OCI-M1 (cell line): ENCODE results near the gene SVOPL.

Experiments used
- DNase-seq: peaks from one replicate; lab custom pipeline; 2025; lab: John Stamatoyannopoulos, UW

The SVOPL gene

DNA sequence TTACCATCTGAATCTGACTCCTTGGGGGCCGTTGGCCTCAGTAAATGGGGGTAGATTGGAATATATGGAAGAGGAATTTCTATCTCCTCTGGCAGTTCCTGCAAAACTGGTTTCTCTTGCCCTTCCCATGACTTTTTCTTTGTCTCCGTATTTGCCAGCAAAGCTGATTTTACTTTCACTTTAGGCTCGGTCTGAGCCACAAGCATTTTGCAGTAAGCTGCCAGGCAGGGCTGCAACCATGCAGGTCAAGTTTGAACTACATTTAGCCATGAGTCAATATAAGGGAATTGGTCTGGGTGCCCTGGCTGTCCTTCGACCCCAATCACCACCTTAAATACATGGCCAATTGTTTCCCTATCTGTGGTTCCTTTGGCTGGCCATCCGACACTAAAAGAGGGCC lies 136.8 kb downstream of the SVOPL start:
- no peak for DNase-seq

DNA sequence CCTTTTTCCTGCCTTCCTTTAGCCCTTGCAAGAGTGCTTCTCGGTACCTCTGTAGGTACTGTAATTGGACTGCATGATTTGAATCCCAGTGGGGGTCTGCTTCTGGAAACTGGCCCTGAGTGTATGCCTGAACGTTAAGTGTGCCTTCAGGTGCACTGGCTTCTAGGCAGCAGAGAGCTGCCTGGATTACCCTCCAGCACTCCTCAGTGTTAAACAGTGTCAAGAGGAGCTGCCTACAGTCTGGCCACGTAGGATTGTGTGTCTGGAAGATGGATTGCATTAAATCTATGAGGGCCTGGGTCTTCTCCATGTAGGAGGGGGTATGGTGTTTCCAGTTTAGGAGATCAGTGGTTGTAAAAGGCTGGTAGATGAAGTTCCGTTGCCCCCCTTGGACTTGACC lies 137.4 kb downstream of the SVOPL start:
- no peak for DNase-seq

- no peak for DNase-seq
Observed at GRCh38 chr7:138559448-138559847, 141.7 kb downstream of the SVOPL start.

GRCh38 chr7:138556771-138557484 lies 144.2 kb downstream of the SVOPL start:
- DNase-seq, result no peak

DNA sequence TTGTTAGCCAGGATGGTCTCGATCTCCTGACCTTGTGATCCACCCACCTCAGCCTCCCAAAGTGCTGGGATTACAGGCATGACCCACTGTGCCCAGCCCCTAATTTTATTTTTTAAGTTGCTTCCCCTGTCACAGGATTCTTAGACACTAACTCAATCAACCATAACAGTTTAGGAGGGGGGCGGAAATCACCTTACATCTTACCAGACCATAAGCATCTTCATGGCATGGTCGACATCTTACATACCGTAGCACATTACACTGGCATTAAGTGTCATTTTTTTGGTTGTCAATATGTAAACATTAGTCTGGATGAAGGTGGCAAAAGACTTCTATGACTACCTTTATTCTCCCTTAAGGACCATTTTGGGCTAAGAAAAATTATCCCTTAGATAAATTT lies 145.5 kb downstream of the SVOPL start:
- no peak for DNase-seq

- DNase-seq, result no peak
Observed at GRCh38 chr7:138554674-138555073, 146.5 kb downstream of the SVOPL start.

- DNase-seq, result no peak
Observed at GRCh38 chr7:138553805-138554204, 147.4 kb downstream of the SVOPL start.

DNA sequence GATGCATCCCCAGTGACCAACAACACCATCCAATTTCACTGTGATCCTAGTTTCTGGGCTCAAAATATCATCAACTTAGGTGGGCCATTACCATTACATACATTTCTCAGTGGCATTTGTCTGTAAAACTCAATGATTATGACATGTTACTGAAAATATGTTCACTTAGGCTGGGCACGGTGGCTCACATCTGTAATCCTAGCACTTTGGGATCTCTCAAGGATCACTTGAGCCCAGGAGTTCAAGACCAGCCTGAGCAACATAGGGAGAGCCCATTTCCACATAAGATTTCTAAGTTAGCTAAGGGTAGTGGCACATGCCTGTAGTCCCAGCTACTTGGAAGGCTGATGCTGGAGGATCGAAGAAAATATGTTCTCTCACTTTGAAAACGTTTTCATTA lies 150.1 kb downstream of the SVOPL start:
- no peak for DNase-seq

- no peak for DNase-seq
Observed at GRCh38 chr7:138550337-138550736, 150.8 kb downstream of the SVOPL start.

DNA sequence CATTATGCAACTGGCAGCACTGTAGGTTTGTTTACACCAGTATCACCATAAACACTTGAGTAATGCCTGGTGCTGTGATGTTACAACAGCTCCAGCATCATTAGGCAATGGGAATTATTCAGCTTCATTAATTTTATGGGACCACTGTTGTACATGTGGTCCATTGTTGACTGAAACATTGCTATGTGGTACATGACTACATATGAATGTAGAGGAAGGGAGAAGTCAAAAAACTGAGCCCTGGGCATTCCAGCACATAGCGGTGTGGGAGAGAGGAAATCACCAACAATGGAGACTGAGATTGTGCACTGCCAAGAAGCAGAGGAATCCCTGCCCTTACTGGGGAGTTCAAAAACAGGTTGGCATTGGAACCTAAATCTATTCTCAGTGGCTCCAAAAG lies 152.1 kb downstream of the SVOPL start:
- DNase-seq, result no peak

GRCh38 chr7:138546829-138547228 lies 154.3 kb downstream of the SVOPL start:
- DNase-seq, result no peak

DNA sequence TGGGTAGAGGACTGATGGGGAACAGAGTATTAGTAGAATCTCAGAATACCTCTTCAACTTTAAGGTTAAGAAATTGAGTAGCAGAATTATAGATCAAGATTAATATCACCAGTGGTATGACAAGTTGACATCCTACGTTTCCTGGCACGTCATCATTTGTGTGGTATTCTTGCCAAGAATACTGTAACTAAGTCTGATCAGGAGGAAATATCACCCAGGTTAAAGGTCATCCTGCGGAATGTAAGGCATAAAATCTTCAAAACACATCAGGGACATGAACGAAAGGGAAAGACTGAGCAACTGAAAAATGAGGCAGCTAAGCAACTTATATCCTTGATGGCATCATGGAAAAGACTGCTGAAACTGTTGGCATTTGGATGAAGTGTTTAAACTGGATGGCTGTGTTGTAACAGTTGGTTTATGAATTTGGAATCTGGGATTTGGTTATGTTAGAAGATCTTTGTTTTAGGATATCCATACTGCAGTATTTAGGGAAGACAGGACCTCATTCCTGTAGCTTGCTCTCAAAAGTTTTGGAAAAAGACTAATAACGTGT lies 155.0 kb downstream of the SVOPL start:
- DNase-seq, result no peak

DNA sequence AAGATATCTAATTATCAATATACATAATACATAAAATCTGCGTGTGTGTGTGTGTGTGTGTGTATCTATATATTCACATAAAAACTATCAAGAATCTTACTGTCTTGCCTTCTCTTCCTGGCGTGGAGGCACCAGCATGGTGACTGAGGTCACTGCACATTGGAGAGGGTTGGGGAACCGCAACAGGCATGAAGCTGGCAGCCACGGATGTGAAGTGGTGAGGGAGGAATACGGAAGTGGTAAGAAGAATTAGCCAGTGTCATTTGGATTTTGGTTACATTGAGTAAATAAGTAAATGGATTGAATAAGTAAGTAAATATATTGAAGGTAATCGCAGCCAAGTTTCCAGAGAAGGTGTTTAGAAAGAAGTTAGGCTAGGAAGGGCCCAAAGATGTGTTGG lies 156.0 kb downstream of the SVOPL start:
- DNase-seq, result no peak
